CD1c-positive myeloid dendritic cell (primary cell): ENCODE results near the gene TCFL5.
A peak's percentile ranks its signal among the peaks of the same experiment; 100 is the strongest.

Experiments
- DNase-seq: peaks from one replicate; pipeline ENCODE4 v3.0.0-alpha.2; 2016; ENCODE audit errors: extremely low spot score

Gene TCFL5

GRCh38 chr20:62861726-62862336, at the start of gene TCFL5:
TCFL5 (minus strand) TSS chr20:62861822; CDS start chr20:62861670, 152 bp downstream.
- peak; percentile 93 for DNase-seq

GRCh38 chr20:62910777-62911497, 49.3 kb upstream of the TCFL5 start:
- no peak for DNase-seq

- DNase-seq, result no peak
Observed at GRCh38 chr20:62910217-62910766, 48.7 kb upstream of the TCFL5 start.

GRCh38 chr20:62908971-62909791, 47.6 kb upstream of the TCFL5 start:
- DNase-seq, result no peak

GRCh38 chr20:62907384-62908317, 46.0 kb upstream of the TCFL5 start:
- peak; percentile 20 for DNase-seq

- DNase-seq, result no peak
Observed at GRCh38 chr20:62906647-62907375, 45.2 kb upstream of the TCFL5 start.

- DNase-seq, result no peak
Observed at GRCh38 chr20:62906209-62906608, 44.6 kb upstream of the TCFL5 start.

GRCh38 chr20:62905536-62906117, 44.0 kb upstream of the TCFL5 start:
- DNase-seq, result no peak

- DNase-seq, result no peak
Observed at GRCh38 chr20:62902926-62903615, 41.4 kb upstream of the TCFL5 start.

GRCh38 chr20:62901891-62902290, 40.3 kb upstream of the TCFL5 start:
- DNase-seq, result no peak

GRCh38 chr20:62900692-62901584, 39.3 kb upstream of the TCFL5 start:
- peak; percentile 57 for DNase-seq

- peak; percentile 72 for DNase-seq
Observed at GRCh38 chr20:62900052-62900691, 38.5 kb upstream of the TCFL5 start.

- no peak for DNase-seq
Observed at GRCh38 chr20:62899633-62900051, 38.0 kb upstream of the TCFL5 start.

- DNase-seq, result no peak
Observed at GRCh38 chr20:62898970-62899632, 37.5 kb upstream of the TCFL5 start.

- DNase-seq, result no peak
Observed at GRCh38 chr20:62898093-62898964, 36.7 kb upstream of the TCFL5 start.

- no peak for DNase-seq
Observed at GRCh38 chr20:62897666-62898065, 36.0 kb upstream of the TCFL5 start.
